Measurements from ENCODE around the gene B3GAT1.

The B3GAT1 gene

GRCh38 chr11:134331354-134332188, 80.5 kb downstream of the B3GAT1 start, which contains the start of gene GLB1L2:
Gene GLB1L2 (plus strand): TSS chr11:134331988. CDS start chr11:134332062, 74 bp downstream.
- peak; percentile 69 for DNase-seq

GRCh38 chr11:134330611-134331353, 81.3 kb downstream of the B3GAT1 start:
- DNase-seq: no peak
